ENCODE results near the gene CNKSR3.
A peak's percentile ranks its signal among the peaks of the same experiment; 100 is the strongest.

Gene CNKSR3

GRCh38 chr6:154359679-154360078 is 150.8 kb downstream of the CNKSR3 start:
- Mint-ChIP-seq H3K27me3 (ENCODE audit: low read depth, poor library complexity) (no peaks in the 10 kb centered on the region), H3K9me3 (peaks cover 9% of the 10 kb centered on the region), H3K36me3 (ENCODE audit: low read depth) (peaks cover 6% of the 10 kb centered on the region), H3K27ac (no peak overlapping the region), H3K4me3 (no peak overlapping the region), H3K4me1 (peaks cover 25% of the 10 kb centered on the region)
- TF ChIP-seq CTCF (IDR thresholded peaks at IDR 0.05), result no peak
- DNase-seq, result no peak

GRCh38 chr6:154359161-154359574 is 151.3 kb downstream of the CNKSR3 start:
- TF ChIP-seq CTCF (IDR thresholded peaks at IDR 0.05), result no peak
- Mint-ChIP-seq H3K4me1 (peaks cover 25% of the 10 kb centered on the region), H3K4me3 (no peak overlapping the region), H3K27ac (peak overlapping the region; percentile 56), H3K36me3 (ENCODE audit: low read depth) (peaks cover 6% of the 10 kb centered on the region), H3K9me3 (peaks cover 9% of the 10 kb centered on the region), H3K27me3 (ENCODE audit: low read depth, poor library complexity) (no peaks in the 10 kb centered on the region)
- DNase-seq, result no peak

- DNase-seq, result no peak
- H3K36me3 Mint-ChIP-seq (ENCODE audit: low read depth), result peaks cover 6% of the 10 kb centered on the region
- no peak overlapping the region for H3K4me3 Mint-ChIP-seq
- H3K27me3 Mint-ChIP-seq (ENCODE audit: low read depth, poor library complexity), result no peaks in the 10 kb centered on the region
- H3K27ac Mint-ChIP-seq, result peak overlapping the region; percentile 56
- H3K9me3 Mint-ChIP-seq, result peaks cover 9% of the 10 kb centered on the region
- no peak for TF ChIP-seq CTCF (IDR thresholded peaks at IDR 0.05)
- H3K4me1 Mint-ChIP-seq, result peaks cover 33% of the 10 kb centered on the region
Observed at GRCh38 chr6:154358019-154358545, 152.4 kb downstream of the CNKSR3 start.

GRCh38 chr6:154356690-154357089 is 153.8 kb downstream of the CNKSR3 start, which contains the start of gene IPCEF1:
Gene IPCEF1 (minus strand): TSS chr6:154356803. CDS start chr6:154265947, 90,856 bp downstream.
- Mint-ChIP-seq H3K9me3 (peaks cover 9% of the 10 kb centered on the region), H3K36me3 (ENCODE audit: low read depth) (peaks cover 6% of the 10 kb centered on the region), H3K4me1 (peaks cover 45% of the 10 kb centered on the region), H3K4me3 (no peak within 1 kb of the TSS), H3K27ac (no peak within 1 kb of the TSS), H3K27me3 (ENCODE audit: low read depth, poor library complexity) (no peaks in the 10 kb centered on the region)
- TF ChIP-seq CTCF (IDR thresholded peaks at IDR 0.05), result no peak
- DNase-seq, result no peak

- no peak for DNase-seq
- H3K36me3 Mint-ChIP-seq (ENCODE audit: low read depth), result peaks cover 6% of the 10 kb centered on the region
- H3K27ac Mint-ChIP-seq, result no peak overlapping the region
Observed at GRCh38 chr6:154356113-154356512, 154.4 kb downstream of the CNKSR3 start.

More at GRCh38 chr6:154356113-154356512, 154.4 kb downstream of the CNKSR3 start:
- no peaks in the 10 kb centered on the region for H3K27me3 Mint-ChIP-seq (ENCODE audit: low read depth, poor library complexity)
- peaks cover 9% of the 10 kb centered on the region for H3K9me3 Mint-ChIP-seq
- peaks cover 48% of the 10 kb centered on the region for H3K4me1 Mint-ChIP-seq
- no peak for TF ChIP-seq CTCF (IDR thresholded peaks at IDR 0.05)
- H3K4me3 Mint-ChIP-seq, result no peak overlapping the region

All from nephron progenitor cell (in vitro differentiated cells).